ENCODE measurements around the gene COBL. TPM values are rescaled to one million over a fixed set of nuclear protein-coding genes. Genes with fewer than 3 reads are reported as not detected.

COBL gene
- total RNA-seq, 3 donors from 2014 or later, result 2.2 to 37.3 (median 16.1) TPM

DNA sequence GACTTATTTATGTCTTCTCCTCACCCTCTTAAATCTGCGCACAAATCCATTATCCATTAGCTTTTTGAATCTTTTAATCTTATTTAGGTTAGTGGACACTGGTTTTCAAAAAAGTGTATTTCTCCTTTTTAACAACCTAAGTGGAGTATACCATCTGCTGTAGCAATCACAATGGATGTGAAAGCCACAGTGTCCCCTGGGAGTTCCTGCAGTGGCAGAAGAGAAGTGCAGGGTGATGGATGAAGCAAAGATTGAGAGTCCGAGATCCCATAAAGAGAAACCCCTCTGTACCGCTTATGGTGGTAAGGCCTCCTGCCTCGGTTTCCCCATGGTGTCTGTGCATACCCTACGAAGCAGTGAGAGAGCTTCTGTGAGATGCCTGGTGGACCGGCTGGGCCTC is 236.4 kb downstream of the COBL start:
- H3K27ac ChIP-seq, result no peak overlapping the region
- intact Hi-C loops (cut with DNase I; ENCODE audit: low total_unique reads), result no loop called here
- no peaks in the 10 kb centered on the region for H3K4me1 ChIP-seq
- H3K36me3 ChIP-seq, result no peaks in the 10 kb centered on the region
- H3K4me3 ChIP-seq, result no peak overlapping the region
- no peak for DNase-seq (ENCODE audit: low spot score in 2 of 2)
- TF ChIP-seq, protein P1, sequence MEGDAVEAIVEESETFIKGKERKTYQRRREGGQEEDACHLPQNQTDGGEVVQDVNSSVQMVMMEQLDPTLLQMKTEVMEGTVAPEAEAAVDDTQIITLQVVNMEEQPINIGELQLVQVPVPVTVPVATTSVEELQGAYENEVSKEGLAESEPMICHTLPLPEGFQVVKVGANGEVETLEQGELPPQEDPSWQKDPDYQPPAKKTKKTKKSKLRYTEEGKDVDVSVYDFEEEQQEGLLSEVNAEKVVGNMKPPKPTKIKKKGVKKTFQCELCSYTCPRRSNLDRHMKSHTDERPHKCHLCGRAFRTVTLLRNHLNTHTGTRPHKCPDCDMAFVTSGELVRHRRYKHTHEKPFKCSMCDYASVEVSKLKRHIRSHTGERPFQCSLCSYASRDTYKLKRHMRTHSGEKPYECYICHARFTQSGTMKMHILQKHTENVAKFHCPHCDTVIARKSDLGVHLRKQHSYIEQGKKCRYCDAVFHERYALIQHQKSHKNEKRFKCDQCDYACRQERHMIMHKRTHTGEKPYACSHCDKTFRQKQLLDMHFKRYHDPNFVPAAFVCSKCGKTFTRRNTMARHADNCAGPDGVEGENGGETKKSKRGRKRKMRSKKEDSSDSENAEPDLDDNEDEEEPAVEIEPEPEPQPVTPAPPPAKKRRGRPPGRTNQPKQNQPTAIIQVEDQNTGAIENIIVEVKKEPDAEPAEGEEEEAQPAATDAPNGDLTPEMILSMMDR (IDR thresholded peaks at IDR 0.05), result no peak
- TF ChIP-seq POLR2A (IDR thresholded peaks at IDR 0.05), result no peak
- TF ChIP-seq POLR2AphosphoS5 (IDR thresholded peaks at IDR 0.05), result no peak
- H3K27me3 ChIP-seq, result no peaks in the 10 kb centered on the region
- no peaks in the 10 kb centered on the region for H3K9me3 ChIP-seq

DNA sequence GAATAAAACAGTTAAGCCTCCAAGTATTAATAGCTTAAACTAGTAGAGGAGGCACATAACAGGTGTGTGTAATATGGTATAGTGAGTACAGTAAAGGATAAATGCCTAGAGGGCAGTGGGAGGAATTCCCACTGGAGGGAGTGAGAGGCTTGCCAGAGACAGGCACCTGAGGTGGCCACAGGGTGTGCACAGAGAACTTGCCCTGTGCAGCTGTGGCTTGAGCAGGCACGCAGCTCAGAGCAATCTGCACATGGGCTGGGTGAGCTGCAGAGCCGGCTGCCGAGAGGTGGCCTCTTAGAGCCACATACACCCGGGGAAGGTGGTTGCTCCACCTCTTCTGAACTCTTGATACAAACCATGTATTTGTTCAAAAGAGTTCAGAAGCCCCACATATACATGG is 237.1 kb downstream of the COBL start:
- TF ChIP-seq POLR2AphosphoS5 (IDR thresholded peaks at IDR 0.05) (no peak), POLR2A (IDR thresholded peaks at IDR 0.05) (no peak)
- TF ChIP-seq, protein P1 (IDR thresholded peaks at IDR 0.05), result no peak
- Histone ChIP-seq H3K4me3 (no peak overlapping the region), H3K36me3 (no peaks in the 10 kb centered on the region), H3K27me3 (no peaks in the 10 kb centered on the region), H3K27ac (no peak overlapping the region), H3K4me1 (no peaks in the 10 kb centered on the region), H3K9me3 (no peaks in the 10 kb centered on the region)
- intact Hi-C loops (cut with DNase I; ENCODE audit: low total_unique reads), result loop anchor here (10.0 kb wide), 1 partner anchor 65 kb away; no protein-coding TSS in a partner anchor
- DNase-seq (ENCODE audit: low spot score in 2 of 2), result no peak

DNA sequence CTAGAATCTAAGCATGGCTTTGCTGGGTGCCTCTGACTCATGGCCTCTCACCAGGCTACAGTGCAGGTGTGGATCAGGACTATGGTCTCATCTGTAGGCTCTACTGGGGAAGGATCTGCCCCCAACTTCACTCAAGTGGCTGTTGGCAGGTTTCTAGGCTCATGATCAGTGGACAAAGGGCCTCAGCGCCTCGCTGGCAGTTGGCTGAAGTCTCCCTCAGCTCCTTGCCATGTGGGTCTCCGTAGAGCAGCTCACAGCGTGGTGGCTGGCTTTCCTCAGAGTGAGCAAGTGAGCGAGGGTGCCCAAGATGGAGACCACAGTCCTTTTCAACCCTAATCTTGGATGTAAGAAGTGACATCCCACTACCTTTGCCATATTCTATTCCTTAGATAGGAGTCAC is 238.0 kb downstream of the COBL start:
- no peak for DNase-seq (ENCODE audit: low spot score in 2 of 2)
- no peaks in the 10 kb centered on the region for H3K9me3 ChIP-seq
- no peak overlapping the region for H3K4me3 ChIP-seq
- intact Hi-C loops (cut with DNase I; ENCODE audit: low total_unique reads), result loop anchor here (10.0 kb wide), 1 partner anchor 66 kb away; no protein-coding TSS in a partner anchor
- no peak overlapping the region for H3K27ac ChIP-seq
- H3K27me3 ChIP-seq, result no peaks in the 10 kb centered on the region
- H3K4me1 ChIP-seq, result no peaks in the 10 kb centered on the region
- no peaks in the 10 kb centered on the region for H3K36me3 ChIP-seq
- TF ChIP-seq, protein P1 (IDR thresholded peaks at IDR 0.05), result no peak
- TF ChIP-seq POLR2A (IDR thresholded peaks at IDR 0.05) (no peak), POLR2AphosphoS5 (IDR thresholded peaks at IDR 0.05) (no peak)

DNA sequence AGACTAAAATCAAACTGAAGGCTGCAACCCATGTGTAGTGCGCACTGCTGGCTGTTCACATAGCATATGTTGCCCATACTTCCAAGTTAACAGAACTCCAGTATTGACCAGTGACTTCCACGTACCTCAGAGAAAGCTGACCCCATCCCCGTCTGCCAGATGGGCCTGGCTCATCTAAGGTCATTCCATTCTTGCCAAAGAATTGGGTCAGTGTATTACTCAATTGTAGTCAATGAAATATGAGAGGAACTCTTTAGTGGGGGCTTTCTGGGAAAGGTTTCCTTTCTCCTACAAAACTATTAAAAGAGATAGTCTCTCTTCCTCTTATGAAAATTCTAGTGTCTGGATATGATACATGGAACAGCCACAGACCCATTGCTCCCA is 238.6 kb downstream of the COBL start:
- TF ChIP-seq POLR2A (IDR thresholded peaks at IDR 0.05), result no peak
- TF ChIP-seq POLR2AphosphoS5 (IDR thresholded peaks at IDR 0.05), result no peak
- TF ChIP-seq, protein P1 (IDR thresholded peaks at IDR 0.05), result no peak
- no peaks in the 10 kb centered on the region for H3K9me3 ChIP-seq
- intact Hi-C loops (cut with DNase I; ENCODE audit: low total_unique reads), result loop anchor here (10.0 kb wide), 1 partner anchor 67 kb away; no protein-coding TSS in a partner anchor
- no peaks in the 10 kb centered on the region for H3K27me3 ChIP-seq
- no peak overlapping the region for H3K4me3 ChIP-seq
- H3K36me3 ChIP-seq, result no peaks in the 10 kb centered on the region
- H3K27ac ChIP-seq, result no peak overlapping the region
- no peaks in the 10 kb centered on the region for H3K4me1 ChIP-seq
- DNase-seq (ENCODE audit: low spot score in 2 of 2), result no peak

DNA sequence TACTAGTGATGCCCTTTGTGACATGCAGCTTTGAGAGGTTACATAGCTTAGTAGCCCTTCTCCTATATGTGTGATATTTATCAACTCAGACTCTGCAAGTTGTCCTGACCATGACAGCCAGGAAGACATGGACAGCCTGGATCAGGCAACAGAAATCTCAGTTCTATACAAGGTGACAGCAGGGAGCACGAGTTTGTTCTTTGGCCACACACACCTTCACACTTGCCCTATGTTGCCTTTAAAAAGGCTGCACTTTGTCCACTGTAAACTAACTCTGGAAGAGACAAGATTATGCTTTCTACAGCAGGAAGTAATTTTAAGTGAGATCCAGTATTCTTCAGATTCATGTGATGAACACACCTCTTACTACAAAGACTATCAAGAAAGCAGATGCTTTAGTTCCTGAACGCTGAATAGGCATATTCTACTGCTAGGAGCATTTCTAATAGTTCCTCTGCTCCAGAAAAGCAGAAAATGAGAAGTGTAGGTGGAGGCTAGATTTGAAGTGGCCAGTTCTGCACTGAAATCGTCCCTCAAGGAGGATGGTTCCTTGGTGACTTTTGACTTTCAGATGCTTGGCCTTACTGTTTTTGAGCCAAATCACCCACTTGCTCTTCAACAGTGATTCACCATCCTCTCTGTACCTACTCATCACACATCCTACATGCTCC is 239.2 kb downstream of the COBL start:
- no peak overlapping the region for H3K4me3 ChIP-seq
- TF ChIP-seq POLR2A (IDR thresholded peaks at IDR 0.05), result no peak
- no peak overlapping the region for H3K27ac ChIP-seq
- DNase-seq (ENCODE audit: low spot score in 2 of 2), result no peak
- H3K9me3 ChIP-seq, result no peaks in the 10 kb centered on the region
- H3K27me3 ChIP-seq, result no peaks in the 10 kb centered on the region
- H3K4me1 ChIP-seq, result no peaks in the 10 kb centered on the region
- H3K36me3 ChIP-seq, result no peaks in the 10 kb centered on the region
- intact Hi-C loops (cut with DNase I; ENCODE audit: low total_unique reads), result loop anchor here (10.0 kb wide), 1 partner anchor 67 kb away; no protein-coding TSS in a partner anchor
